SU-DHL-6 (cell line): ENCODE measurements around the gene PBX2.
"Not testable (repeated sequence)": the region's sequence is repeated elsewhere in the genome, so short reads cannot be mapped to it uniquely, and the experiment has no call there.

Experiments
- H2AFZ ChIP-seq: fragments of 200-600 bp; sonication (generic); 2 replicates; pipeline ENCODE4 v1.6.1; 2014; ENCODE audit warnings: low read depth, mild to moderate bottlenecking, moderate library complexity, mixed read lengths, antibody characterized with exemption, low read length; ENCODE audit not compliant: severe bottlenecking
- H3F3A ChIP-seq: fragments of 200-600 bp; shearing (Covaris generic); 2 replicates; pipeline ENCODE4 v1.6.0; 2016; ENCODE audit warnings: antibody characterized with exemption, mild to moderate bottlenecking; ENCODE audit not compliant: insufficient read depth
- H3K27ac ChIP-seq: fragments of 200-600 bp; sonication (generic); 2 replicates; pipeline ENCODE4 v1.5.1; 2016; ENCODE audit warnings: low read depth, mild to moderate bottlenecking, low read length, moderate library complexity, mixed read lengths
- H3K27me3 ChIP-seq: fragments of 200-600 bp; sonication (generic), shearing (Covaris generic); 2 replicates; pipeline ENCODE4 v1.6.0; 2014; ENCODE audit warnings: mild to moderate bottlenecking, low read length
- H3K36me3 ChIP-seq: fragments of 200-600 bp; sonication (generic); 2 replicates; pipeline ENCODE4 v1.6.1; 2014; ENCODE audit warnings: mild to moderate bottlenecking, low read length, mixed read lengths
- H3K4me2 ChIP-seq: fragments of 300-600, 200-600 bp; shearing (Covaris generic), sonication (generic); 2 replicates; pipeline ENCODE4 v1.6.0; 2014; ENCODE audit warnings: low read length, low read depth, mild to moderate bottlenecking; ENCODE audit not compliant: poor library complexity, severe bottlenecking
- H3K4me3 ChIP-seq: fragments of 200-600 bp; sonication (generic); 2 replicates; pipeline ENCODE4 v1.5.1; 2014; ENCODE audit warnings: antibody characterized with exemption, low read length, mild to moderate bottlenecking, mixed read lengths; ENCODE audit not compliant: insufficient read depth, poor library complexity, severe bottlenecking
- H3K79me2 ChIP-seq: fragments of 200-600 bp; sonication (generic); 2 replicates; pipeline ENCODE4 v1.6.1; 2014; ENCODE audit warnings: mild to moderate bottlenecking, low read length, moderate library complexity; ENCODE audit not compliant: insufficient read depth
- H3K9ac ChIP-seq: fragments of 200-600 bp; sonication (generic); 2 replicates; pipeline ENCODE4 v1.7.0; 2014; ENCODE audit warnings: mild to moderate bottlenecking, low read length
- H3K9me2 ChIP-seq: fragments of 200-600 bp; sonication (generic); replicated peaks from 2 replicates; pipeline ENCODE4 v1.6.1; 2014; ENCODE audit warnings: low read length; ENCODE audit not compliant: insufficient read depth
- H3K9me3 ChIP-seq: fragments of 200-600 bp; sonication (generic); 2 replicates; pipeline ENCODE4 v1.6.1; 2014; ENCODE audit warnings: low read length, mixed read lengths; ENCODE audit not compliant: insufficient read depth
- H4K20me1 ChIP-seq: fragments of 200-600 bp; sonication (generic); 2 replicates; pipeline ENCODE4 v1.6.1; 2014; ENCODE audit warnings: low read depth, mild to moderate bottlenecking, antibody characterized with exemption, low read length, moderate library complexity, mixed read lengths
- EZH2phosphoT487 ChIP-seq: fragments of 200-600 bp; sonication (generic), shearing (Covaris generic); conservative IDR thresholded peaks from 2 replicates; pipeline ENCODE4 v1.6.1; 2018; ENCODE audit warnings: mild to moderate bottlenecking, antibody characterized with exemption, low read length, moderate library complexity, mixed read lengths
- TF ChIP-seq, protein P1 (sequence below): fragments of 200-600 bp; sonication (generic); IDR thresholded peaks from one replicate; pipeline ENCODE4 v1.5.1; 2017; ENCODE audit warnings: antibody characterized with exemption, mild to moderate bottlenecking, low read length, moderate library complexity; ENCODE audit not compliant: insufficient read depth, poor library complexity, severe bottlenecking

The PBX2 gene

DNA sequence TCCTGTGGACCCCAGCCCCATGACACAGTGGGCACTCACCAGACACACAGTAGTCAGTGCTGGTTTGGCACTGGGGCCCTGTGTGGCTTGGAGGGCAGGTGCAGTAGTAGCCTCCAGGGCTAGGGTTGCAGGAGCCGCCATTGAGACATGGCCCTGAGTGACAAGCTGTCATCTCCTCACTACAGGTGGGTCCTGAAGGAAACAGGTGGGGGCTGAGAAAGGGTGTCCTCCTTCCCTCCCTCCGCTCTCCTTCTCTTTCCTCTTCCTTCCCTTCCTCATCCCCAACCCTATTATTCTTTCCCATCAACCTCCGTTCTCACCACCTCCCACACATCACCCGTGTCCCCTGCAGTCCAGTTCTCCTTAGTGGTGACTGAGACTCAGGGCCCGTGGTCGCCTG, 23.6 kb upstream of the PBX2 start:
- H3K79me2 ChIP-seq, result no peaks in the 10 kb centered on the region
- H3K27me3 ChIP-seq, result no peaks in the 10 kb centered on the region
- H3K9me2 ChIP-seq, result no peaks in the 10 kb centered on the region
- H3K9ac ChIP-seq, result no peak overlapping the region
- H3K4me3 ChIP-seq, result no peak overlapping the region
- no peaks in the 10 kb centered on the region for H3K36me3 ChIP-seq
- no peaks in the 10 kb centered on the region for H4K20me1 ChIP-seq
- no peaks in the 10 kb centered on the region for H3K9me3 ChIP-seq
- H3K27ac ChIP-seq, result no peak overlapping the region
- no peak overlapping the region for H2AFZ ChIP-seq
- TF ChIP-seq, protein P1, sequence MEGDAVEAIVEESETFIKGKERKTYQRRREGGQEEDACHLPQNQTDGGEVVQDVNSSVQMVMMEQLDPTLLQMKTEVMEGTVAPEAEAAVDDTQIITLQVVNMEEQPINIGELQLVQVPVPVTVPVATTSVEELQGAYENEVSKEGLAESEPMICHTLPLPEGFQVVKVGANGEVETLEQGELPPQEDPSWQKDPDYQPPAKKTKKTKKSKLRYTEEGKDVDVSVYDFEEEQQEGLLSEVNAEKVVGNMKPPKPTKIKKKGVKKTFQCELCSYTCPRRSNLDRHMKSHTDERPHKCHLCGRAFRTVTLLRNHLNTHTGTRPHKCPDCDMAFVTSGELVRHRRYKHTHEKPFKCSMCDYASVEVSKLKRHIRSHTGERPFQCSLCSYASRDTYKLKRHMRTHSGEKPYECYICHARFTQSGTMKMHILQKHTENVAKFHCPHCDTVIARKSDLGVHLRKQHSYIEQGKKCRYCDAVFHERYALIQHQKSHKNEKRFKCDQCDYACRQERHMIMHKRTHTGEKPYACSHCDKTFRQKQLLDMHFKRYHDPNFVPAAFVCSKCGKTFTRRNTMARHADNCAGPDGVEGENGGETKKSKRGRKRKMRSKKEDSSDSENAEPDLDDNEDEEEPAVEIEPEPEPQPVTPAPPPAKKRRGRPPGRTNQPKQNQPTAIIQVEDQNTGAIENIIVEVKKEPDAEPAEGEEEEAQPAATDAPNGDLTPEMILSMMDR, result no peak
- TF ChIP-seq EZH2phosphoT487, result no peak
- H3F3A ChIP-seq, result no peaks in the 10 kb centered on the region
- no peak overlapping the region for H3K4me2 ChIP-seq

DNA sequence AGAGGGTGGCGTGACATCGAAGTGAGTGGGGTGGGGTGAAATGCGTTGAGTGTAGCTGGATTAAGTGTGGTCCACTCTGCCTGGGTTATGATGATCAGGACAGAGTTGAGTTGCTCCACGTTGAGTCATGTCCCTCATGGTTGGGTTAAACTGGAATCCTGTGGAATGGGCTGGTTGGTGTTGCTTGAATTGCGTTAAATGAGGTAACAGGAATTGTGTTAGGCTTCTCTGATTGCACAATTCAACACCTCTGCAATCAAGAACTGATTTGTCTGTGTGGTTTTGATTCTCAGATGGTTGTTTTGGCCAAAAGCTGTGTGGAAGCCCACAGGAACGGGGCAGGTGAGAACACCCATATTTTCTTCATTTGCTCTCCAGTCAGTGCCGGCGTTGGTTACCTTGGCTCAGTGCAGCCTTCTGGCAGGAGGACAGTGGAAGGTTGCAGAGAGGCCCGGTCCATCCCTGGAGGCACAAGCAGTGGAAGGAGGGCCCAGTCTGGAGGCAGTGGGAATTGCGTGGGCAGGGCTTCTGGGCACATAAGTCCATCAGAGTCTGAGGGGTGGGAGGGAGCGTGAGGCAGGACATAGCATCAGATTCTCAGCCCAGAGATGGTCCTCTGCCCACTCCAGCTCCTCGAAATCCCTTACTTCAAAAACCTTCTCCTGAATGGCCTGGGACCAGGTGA, 22.2 kb upstream of the PBX2 start:
- no peaks in the 10 kb centered on the region for H3F3A ChIP-seq
- TF ChIP-seq, protein P1, result no peak
- no peak for TF ChIP-seq EZH2phosphoT487
- no peaks in the 10 kb centered on the region for H3K9me3 ChIP-seq
- no peaks in the 10 kb centered on the region for H3K9me2 ChIP-seq
- H3K27me3 ChIP-seq, result no peaks in the 10 kb centered on the region
- H4K20me1 ChIP-seq, result no peaks in the 10 kb centered on the region
- H3K79me2 ChIP-seq, result no peaks in the 10 kb centered on the region
- H3K27ac ChIP-seq, result no peak overlapping the region
- H3K9ac ChIP-seq, result no peak overlapping the region
- no peak overlapping the region for H3K4me2 ChIP-seq
- H3K36me3 ChIP-seq, result no peaks in the 10 kb centered on the region
- no peak overlapping the region for H3K4me3 ChIP-seq
- no peak overlapping the region for H2AFZ ChIP-seq

DNA sequence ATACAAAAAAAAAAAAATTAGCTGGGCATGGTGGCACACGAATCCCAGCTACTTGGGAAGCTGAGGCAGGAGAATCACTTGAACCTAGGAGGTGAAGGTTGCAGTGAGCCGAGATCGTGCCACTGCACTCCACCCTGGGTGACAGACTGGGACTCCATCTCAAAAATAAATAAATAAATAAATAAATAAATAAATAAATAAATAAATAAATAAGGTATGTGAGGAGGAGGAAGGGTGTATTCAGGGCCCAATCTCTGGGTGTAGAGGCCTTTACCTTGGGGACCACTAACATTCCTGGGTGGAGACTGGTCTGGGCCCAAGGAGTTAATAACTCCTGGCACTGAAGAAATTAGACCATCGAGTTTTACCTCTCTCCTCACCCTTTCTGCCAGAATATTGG, 21.4 kb upstream of the PBX2 start:
- not testable (repeated sequence) for H3K4me3 ChIP-seq

DNA sequence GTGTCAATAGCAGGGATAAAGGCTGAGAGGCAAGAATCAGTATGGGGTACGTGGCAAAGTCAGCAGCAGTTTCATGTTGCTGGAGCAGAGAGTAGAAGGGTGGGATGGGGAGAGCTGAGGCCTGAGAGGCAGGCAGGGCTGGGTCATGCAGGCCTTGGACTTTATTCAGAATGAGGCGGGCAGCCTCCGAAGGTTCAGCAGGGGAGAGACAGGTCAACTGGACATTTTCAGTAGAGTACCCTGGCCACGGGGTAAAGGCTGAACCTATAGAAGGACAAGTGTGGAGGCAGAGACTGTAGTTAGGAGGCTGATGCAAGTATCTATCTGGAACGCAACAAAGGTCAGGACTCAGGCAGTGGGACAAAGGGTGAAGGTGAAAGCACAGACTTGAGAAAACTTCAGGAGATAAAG, 20.2 kb upstream of the PBX2 start:
- no peak for TF ChIP-seq EZH2phosphoT487
- TF ChIP-seq, protein P1, result no peak
- Histone ChIP-seq H3K9me3 (no peaks in the 10 kb centered on the region), H2AFZ (no peak overlapping the region), H3K36me3 (no peaks in the 10 kb centered on the region), H3K9me2 (no peaks in the 10 kb centered on the region), H3K4me2 (no peak overlapping the region), H3K4me3 (no peak overlapping the region), H3K27me3 (no peaks in the 10 kb centered on the region), H3K9ac (no peak overlapping the region), H4K20me1 (no peaks in the 10 kb centered on the region), H3K79me2 (no peaks in the 10 kb centered on the region), H3K27ac (no peak overlapping the region), H3F3A (no peaks in the 10 kb centered on the region)

More for the DNA sequence above, 21.4 kb upstream of the PBX2 start:
- H3K9me2 ChIP-seq, H3K79me2 ChIP-seq, H3K4me2 ChIP-seq, H2AFZ ChIP-seq, H3K27ac ChIP-seq, H4K20me1 ChIP-seq, H3F3A ChIP-seq, H3K9ac ChIP-seq, H3K36me3 ChIP-seq, H3K9me3 ChIP-seq, H3K27me3 ChIP-seq: not testable (repeated sequence)
